LNCaP clone FGC (cell line): ENCODE results near the gene ADAM10.

Source experiments
- DNase-seq: peaks from one replicate; pipeline ENCODE4 v3.0.0-alpha.2; 2011; ENCODE audit warnings: low read depth
- H3K4me3 ChIP-seq: 2 replicates; pipeline ENCODE4 v1.5.1; 2011; ENCODE audit warnings: mild to moderate bottlenecking, low read depth, low read length, control low read depth
- TF ChIP-seq, protein P1 (sequence below): IDR thresholded peaks from 2 replicates; pipeline ENCODE4 v1.5.1; 2012; ENCODE audit warnings: mild to moderate bottlenecking; ENCODE audit not compliant: control insufficient read depth, insufficient read depth; ENCODE audit errors: extremely low read depth

ADAM10 gene

DNA sequence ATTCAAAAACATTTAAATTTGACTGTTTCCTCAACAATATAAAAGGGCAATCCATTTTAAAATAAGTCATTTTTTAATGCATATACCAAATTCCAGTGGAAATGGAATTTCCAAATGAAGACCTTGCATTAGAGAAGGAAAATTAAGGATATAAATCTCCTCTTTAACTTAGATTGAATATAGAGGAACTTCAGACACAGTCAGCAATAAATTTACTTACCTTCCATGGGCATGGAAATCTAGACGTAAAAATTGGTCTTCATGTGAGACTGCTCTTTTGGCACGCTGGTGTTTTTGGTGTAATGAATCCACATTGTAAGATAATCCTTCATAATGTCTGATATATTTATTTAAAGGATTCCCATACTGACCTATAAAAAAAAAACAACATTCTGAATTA lies 32.1 kb downstream of the ADAM10 start:
- no peak for DNase-seq
- H3K4me3 ChIP-seq = no peak overlapping the region
- TF ChIP-seq, protein P1, sequence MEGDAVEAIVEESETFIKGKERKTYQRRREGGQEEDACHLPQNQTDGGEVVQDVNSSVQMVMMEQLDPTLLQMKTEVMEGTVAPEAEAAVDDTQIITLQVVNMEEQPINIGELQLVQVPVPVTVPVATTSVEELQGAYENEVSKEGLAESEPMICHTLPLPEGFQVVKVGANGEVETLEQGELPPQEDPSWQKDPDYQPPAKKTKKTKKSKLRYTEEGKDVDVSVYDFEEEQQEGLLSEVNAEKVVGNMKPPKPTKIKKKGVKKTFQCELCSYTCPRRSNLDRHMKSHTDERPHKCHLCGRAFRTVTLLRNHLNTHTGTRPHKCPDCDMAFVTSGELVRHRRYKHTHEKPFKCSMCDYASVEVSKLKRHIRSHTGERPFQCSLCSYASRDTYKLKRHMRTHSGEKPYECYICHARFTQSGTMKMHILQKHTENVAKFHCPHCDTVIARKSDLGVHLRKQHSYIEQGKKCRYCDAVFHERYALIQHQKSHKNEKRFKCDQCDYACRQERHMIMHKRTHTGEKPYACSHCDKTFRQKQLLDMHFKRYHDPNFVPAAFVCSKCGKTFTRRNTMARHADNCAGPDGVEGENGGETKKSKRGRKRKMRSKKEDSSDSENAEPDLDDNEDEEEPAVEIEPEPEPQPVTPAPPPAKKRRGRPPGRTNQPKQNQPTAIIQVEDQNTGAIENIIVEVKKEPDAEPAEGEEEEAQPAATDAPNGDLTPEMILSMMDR = no peak

DNA sequence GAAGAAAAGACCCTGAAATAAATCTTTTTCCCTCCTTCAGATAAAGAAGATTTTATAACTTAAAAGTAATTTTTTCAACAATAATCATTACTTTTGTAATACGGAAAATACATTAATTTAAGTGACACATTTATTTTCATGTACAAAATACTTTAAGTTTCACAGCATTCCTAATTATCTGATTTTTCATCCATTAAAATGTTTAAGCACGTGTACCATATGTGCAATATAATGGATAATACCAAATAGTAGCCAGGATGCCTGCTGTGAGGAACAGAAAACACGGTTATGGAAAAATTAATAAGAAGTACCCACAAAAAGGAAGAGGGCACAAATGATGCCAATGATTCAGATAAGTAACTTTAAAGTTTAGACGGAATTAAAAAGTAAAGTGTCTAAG lies 33.5 kb downstream of the ADAM10 start:
- no peak overlapping the region for H3K4me3 ChIP-seq
- no peak for DNase-seq
- TF ChIP-seq, protein P1 = no peak

GRCh38 chr15:58715266-58715917 lies 34.1 kb downstream of the ADAM10 start:
- TF ChIP-seq, protein P1 = no peak
- H3K4me3 ChIP-seq = no peak overlapping the region
- DNase-seq = no peak

DNA sequence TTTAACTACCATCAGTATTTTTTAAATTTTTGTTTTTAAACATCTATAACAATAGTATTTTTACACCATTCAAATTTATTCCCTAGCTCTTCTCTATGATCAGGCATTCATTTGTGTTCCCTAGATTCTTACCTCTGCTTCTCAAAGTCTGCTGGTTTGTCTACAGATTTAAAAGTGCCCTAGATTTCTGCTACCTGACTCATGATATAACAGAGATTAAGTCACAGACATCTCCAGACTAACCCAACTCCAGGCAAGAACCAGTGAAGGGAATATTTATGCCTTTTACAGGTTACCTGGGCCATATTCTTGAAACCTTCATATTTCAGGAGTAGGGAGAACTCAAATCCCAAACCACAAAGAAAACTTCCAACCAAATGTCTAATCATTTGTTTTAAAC lies 38.8 kb downstream of the ADAM10 start:
- TF ChIP-seq, protein P1 = no peak
- no peak for DNase-seq
- H3K4me3 ChIP-seq = no peak overlapping the region

DNA sequence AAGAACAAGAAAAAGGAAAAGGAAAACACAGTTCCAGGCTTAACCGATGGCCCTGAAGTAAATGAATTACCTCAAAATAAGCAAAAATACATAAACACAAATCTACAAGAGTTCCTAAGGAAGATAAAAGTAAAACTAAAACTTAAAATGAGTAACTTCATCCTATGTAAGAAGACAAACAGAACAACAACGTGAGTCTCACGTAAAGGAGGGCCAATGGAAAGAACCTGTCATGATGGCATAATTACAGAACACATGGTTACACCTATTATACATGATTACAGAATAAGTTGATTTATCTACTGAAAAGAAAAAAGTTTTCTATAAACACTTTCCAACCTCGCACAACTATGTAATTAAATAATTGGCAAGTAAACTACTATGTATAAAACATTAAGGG lies 42.1 kb downstream of the ADAM10 start:
- no peak overlapping the region for H3K4me3 ChIP-seq
- TF ChIP-seq, protein P1 = no peak
- DNase-seq = no peak

DNA sequence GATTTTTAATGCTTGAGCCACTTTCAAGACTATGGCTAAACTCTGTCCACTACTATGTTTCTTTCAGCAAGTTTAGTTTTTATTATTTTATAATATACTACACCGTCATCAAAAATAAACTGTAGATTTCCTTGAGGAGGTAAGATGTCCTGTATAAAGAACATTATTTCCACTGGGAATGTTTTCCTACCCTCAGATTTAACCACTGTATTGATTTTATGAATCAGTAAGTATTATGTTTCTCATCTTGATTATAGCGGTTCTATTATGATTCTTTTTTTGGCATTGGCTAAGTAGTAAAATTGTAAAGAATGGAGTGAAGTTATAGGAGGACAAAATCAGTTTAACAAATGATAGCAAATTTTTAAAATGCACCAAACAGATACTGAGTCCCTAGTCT lies 44.4 kb downstream of the ADAM10 start:
- no peak overlapping the region for H3K4me3 ChIP-seq
- DNase-seq = no peak
- TF ChIP-seq, protein P1 = no peak
